SKM-1 treated with dmso at 0.1 percent for 144 hours (cell line): ENCODE measurements around the gene IMP3.
A peak's percentile ranks its signal among the peaks of the same experiment; 100 is the strongest.
"Not testable (repeated sequence)": the region's sequence is repeated elsewhere in the genome, so short reads cannot be mapped to it uniquely, and the experiment has no call there.

Source experiments
- DNase-seq: peaks from one replicate; lab custom pipeline; 2025; ENCODE audit not compliant: unreplicated experiment; lab: John Stamatoyannopoulos, UW

The IMP3 gene, protein sequence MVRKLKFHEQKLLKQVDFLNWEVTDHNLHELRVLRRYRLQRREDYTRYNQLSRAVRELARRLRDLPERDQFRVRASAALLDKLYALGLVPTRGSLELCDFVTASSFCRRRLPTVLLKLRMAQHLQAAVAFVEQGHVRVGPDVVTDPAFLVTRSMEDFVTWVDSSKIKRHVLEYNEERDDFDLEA

DNA sequence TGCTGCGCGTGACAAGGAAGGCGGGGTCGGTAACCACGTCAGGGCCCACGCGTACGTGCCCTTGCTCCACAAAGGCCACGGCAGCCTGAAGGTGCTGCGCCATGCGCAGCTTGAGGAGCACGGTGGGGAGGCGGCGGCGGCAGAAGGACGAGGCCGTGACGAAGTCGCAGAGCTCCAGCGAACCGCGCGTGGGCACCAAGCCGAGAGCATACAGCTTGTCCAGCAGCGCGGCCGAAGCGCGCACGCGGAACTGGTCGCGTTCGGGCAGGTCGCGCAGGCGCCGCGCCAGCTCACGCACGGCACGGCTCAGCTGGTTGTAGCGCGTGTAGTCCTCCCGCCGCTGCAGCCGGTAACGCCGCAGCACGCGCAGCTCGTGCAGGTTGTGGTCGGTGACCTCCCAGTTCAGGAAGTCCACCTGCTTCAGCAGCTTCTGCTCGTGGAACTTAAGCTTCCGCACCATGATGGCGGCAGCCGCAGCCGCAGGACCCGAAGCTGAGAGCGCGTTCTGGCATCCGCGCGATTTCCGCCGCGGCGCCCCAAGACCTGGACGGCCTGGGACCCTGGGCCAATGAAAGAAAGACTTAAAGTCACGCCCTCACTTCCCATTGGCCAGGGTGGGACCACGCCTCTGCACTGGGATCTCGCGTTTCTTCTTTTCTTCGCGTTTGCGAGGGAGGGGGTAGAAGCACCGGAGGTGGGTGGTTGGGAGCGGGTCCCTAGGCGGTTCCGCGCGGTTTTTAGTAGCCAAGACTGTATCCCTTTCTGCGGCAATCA is at the start of gene IMP3:
Gene IMP3, minus strand, starts transcription at position 516 of the 774 bp plus-strand sequence. Its CDS starts 56 bp downstream, at position 460.
- DNase-seq: peak; percentile 98

DNA sequence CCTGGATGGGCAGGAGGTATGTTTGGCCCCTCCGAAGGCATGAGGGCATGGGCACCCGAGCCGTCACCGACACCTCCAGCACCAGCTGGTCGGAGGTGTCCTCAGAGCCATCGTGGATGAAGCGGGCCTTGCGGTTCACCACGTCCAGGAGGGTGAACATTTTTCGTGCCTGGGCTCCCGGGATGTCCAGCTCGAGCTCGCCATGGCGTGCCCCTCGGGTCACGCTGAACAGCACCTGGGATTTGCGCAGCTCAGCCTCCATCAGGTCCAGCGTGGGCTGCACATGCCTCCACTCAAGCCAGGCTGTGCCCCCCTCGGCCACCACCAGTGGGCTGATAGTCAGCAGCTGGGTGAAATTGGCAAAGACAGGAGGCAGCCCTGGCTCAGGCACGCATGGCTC is 49.4 kb upstream of the IMP3 start:
- DNase-seq: not testable (repeated sequence)

DNA sequence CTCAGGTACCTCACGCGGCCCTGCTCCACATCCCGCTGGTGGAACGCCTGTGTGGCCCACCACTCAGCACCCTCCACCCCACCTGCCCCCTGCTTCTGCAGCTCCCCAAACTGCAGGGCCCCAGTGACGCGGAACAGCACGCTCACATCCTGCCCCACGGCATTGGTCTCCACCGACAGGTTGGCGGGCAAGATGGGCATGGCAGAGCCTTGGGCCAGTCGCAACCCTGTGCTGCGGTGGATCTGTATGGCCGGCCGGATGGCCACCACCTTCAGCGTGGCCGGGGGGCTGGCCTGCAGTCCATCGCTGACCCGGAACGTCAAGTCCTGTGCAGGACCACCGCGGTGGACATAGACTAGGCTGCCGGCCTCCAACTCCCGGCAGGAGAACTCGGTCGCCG is 48.8 kb upstream of the IMP3 start:
- no peak for DNase-seq

DNA sequence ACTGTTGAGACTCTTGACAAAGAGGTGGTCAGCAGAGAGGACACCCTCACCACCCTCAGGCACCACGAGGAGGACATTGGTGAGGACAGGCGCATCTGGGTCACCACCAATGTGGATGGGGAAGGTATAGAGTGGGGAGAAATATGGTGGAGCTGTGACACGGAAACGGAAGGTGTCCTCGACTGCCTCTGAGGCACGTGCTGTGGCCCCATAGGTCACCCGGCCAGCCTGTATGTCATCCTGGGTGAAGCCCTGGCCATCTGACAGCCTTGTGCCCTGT is 48.2 kb upstream of the IMP3 start:
- no peak for DNase-seq

DNA sequence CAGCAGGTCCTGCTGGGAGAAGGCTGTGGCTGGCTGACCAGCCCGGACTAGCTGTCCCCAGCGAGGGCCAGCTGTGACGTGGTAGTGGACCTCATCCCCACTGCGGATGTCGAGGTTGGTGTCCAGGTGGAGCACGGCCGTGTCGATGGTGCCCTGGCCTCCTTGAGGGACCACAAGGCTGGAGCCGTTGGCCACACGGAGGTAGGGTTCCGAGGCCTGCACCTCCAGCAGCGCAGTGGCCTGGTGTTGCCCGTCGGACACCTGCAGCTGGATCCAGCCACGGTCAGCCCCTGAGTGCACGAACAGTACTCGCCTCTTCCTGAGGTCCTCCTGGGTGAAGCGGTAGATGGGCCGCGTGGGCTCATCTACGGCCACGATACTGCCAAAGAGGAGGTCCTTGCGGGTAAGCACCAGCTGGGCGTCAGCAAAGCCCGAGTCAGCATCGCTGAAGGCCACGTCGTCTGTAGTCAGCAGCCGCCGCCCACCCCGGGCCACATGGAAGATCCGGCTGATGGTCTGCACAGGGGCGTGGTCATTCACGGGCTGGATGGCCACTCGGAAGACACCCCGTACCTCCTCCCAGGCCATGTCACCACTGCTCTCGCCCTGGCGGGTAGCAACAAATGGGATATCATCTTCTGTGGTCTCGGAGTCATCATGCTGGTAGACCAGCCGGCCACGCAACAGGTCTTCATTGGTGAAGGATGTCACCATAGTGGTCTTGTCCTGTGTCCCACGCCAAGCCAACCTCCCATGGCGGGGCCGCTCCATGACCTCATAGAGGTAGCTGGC is 47.7 kb upstream of the IMP3 start:
- DNase-seq: no peak

DNA sequence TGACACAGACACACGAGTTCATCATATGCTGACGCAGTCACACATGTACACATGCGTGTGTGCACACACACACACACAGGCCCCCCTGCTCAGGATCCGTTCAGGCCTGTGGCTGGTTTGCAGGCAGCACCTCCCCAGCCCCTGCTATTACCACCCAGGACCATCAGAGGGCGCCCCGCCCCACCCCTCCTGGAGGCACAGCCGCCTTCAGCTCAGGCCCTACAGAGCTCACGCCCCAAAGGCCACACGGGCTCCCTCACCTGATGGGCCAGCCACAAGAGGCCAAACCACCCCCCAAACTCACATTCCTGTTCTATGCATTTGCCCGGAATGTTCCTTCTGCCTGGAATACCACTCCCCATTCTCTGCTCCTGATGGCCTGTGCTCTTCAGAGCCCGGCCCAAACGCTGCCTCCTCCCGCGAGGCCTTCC is 46.2 kb upstream of the IMP3 start:
- DNase-seq: peak; percentile 62

DNA sequence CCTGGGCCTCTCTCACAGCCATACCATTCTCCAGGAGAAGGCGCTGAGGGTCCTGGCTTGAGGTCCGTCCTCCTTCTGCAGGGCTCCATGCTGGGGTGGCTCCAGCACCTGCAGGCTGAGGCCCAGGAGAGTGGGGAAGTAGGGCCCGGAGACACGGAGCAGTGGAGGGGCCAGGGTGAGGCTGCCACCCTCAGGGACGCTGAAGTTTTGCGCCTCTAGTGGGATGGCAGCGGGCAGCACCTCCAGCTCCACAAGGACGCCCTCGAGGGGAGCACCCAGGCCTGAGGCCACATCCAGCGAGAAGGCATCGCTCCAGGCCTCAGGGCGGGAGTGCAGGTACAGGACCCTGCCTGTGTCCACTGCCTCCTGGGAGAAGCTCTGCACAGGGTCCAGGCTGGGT is 45.2 kb upstream of the IMP3 start:
- DNase-seq: no peak

DNA sequence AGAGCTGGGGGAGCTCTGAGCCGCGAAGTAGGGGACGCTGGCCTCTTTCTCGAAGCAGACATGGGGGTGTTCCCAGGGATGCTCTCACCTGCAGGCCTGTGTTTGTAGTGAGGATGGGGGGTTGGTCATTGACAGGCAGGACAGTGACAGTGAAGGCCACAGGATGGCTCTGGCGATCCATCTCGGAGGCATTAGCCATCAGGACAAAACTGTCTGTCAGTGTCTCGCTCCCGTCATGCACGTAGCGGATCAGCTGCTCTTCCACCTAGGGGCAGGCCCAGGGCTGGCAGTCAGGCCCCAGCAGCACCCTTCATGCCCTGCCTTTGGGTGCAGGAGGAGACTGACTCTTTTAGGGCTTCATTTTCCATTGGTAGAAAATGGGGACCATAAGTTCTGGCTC is 44.6 kb upstream of the IMP3 start:
- no peak for DNase-seq

DNA sequence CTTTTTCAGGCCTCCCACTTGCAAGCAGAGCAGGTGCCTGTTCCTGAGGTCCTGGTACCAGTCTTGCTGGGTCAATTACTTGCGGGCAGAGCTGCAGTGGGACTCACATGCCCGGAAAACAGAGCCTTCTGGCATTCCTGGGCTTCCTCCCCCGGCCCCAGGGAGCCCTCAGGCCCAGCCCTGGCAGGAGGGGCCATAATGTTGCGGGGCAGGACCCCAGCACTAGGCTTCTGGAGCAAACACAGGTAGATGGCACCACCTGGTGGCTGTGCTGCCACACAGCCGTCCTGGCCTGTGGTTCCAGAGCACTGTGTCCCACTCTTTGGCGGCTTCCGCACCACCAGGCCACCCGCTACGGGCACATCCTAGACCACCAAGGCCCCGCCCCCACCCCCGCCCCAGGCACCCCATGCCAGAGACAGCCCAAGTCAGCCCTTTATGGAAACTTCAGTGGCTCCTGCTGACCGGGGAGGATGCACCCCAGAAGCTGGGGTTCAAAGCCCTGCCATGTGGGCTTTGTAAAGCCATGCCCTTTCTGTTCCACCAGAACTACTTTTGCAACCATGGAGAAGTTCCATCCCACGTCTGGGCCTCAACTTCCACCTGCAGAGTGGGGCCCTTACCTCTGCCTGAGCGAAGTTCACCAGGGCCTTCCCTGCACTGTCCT is 43.8 kb upstream of the IMP3 start:
- DNase-seq: peak; percentile 33

DNA sequence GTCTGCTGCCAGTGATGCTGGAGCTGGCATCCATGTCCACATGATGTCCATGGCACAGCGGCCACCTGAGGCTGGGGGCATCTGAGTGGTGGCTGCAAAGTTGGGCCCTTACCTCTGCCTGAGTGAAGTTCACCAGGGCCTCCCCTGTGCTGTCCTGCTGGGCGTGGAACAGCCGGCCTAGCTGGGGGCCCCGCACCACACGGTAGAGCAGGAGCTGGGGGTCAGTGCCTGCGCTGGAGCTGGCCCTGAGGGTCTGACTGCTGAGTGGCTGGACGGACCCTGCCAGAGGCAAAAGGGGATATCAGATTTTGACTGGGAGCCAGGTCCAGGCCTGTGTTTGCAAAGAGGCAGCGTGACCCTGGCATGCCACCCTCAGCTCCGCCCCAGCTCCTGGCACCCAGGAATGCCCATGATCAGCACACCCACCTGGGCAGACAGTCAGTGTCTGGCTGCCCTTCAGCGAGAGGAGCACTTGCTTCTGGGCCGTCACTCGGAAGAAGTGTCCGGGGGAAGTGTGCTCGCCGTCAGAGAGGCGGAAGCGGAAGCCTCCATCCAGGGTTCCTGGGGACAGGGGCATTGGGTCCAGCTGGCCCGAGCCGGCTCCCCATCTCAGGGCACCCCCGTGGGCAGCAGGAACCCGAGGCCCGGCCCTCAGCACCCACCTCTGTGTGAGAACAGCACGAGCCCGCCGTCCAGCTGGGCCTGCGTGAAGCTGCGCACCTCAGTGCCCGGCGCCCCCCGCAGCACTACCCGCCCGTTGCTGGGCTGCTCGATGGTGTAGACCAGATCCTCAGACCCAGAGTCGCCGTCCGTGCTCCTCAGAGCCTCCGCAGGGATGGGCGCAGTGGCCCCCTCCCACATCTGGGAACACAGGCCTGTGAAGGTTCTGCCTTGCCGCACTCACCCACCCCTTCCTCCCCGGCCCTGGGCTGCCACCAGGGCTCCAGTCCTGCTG is 42.4 kb upstream of the IMP3 start:
- DNase-seq: no peak

DNA sequence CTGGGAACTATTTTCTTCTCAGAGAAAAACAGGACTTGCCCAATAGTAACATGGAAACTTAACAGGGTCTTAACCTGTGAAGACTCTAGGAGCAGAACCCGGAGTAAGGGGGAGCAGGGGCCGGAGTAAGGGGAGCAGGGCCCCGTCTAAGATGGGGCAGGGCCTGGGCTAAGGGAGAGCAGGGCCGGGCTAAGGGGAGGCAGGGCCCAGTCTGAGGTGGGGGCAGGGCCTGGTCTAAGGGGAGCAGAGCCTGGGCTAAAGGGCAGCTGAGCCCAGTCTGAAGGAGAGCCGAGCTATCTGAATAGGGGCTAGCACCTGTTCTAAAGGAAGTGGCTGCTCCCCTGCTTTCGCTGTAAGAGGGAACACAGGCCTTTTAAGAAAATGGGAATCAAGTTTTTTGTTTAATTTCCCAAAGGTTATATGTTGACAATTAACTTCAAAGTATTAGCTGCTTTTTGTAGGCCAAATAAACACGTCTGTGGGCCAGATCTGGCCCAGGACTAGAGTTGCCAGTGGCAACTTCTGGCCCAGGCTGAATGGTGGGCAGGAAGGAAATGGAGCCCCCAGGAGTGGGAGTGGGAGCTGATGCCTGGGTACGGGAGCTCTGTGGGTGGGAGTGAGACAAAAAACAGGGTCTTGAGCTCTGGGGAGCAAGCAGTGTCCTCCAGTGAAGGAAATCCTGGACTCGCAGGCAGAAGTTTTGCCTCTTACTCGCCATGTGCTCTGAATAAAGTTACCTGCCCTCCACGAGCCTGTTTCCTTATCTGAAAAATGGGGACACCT is 40.2 kb upstream of the IMP3 start:
- no peak for DNase-seq

DNA sequence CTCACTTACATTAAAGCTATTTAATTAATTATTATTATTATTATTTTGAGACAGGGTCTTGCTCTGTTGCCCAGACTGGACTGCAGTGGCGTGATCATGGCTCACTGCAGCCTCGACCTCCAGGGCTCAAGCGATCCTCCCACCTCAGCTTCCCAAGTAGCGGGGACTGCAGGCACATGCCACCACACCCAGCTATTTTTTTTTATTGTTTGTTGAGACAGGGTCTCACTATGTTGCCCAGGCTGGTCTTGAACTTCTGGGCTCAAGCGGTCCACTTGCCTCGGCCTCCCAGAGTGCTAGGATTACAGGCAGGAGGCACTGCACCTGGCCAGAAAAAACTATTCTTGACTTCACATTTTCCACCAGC is 38.3 kb upstream of the IMP3 start:
- not testable (repeated sequence) for DNase-seq

DNA sequence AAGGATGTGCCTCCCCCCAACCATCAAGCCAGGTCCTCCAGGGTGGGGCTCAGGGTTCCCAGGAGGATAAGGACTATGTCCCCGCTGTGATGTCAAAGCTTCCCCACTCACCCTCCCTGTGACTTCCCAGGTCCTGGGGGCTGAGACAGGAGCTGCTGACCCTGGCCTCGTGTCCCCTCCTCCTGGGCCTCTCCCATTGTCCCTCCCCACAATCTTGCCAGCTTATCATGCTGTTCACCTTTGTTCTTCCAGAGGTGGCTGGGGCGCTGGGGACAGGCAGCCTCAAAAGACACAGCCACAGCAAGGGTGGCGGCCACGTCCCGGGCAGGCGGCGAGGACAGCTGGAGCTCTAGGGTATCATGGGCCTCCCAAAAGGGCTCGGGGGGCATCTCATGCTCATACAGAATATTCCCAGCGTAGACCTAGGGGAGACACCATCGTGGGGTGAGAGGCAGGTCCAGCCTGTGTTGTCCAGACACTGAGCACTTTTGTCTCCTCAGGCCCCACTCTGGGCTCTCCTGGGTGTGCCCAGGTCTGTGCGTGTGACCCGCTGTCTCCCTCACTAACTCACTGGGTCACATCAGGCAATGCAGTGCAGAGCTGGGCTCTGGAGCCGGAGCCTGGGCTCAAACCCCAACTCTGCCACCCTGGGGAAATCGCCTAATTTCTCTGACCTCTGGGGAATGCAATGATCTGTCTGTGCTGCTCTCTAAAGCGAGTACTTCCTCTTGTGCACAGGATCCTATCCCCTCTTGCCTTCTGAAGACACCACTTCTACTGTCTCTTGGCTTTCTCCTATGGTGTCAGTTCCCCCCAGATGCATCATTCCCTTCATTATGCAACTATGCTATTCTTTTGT is 37.7 kb upstream of the IMP3 start:
- DNase-seq: no peak

DNA sequence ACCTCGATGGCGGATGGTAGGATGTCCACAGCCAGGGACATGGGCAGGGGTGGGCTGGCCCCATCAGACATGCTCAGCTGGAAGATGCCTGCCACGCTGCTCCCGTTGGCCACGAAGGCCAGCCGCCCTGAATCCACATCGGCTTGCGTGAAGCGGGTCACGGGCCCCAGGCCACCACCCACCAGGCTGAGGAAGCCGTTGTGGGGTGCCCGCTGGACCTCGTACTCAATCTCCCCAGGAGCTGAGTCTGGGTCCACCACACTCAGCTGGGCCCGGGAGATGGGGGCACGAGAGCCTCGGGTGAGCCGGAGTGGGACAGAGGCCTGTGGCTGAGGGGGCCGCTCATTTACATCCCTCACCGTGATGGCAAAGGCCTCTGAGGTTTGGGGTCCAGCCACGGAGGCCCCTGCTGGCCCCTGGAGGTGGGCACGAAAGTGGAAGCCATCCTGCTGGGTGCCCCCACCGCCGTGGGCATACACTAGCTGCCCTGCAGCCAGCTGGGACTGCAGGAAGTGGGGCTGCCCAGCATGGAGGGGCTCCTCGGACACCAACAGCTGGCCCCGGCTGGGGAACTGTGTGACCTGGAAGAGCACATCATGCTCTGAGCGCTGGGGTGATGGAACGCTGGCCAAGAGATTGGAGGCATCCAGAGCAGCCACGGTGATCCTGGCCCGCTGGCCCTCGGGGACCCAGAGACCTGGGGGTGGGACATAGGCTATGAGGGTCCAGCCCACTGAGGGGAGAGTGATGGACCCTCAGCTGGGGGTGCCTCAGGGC is 36.9 kb upstream of the IMP3 start:
- no peak for DNase-seq

DNA sequence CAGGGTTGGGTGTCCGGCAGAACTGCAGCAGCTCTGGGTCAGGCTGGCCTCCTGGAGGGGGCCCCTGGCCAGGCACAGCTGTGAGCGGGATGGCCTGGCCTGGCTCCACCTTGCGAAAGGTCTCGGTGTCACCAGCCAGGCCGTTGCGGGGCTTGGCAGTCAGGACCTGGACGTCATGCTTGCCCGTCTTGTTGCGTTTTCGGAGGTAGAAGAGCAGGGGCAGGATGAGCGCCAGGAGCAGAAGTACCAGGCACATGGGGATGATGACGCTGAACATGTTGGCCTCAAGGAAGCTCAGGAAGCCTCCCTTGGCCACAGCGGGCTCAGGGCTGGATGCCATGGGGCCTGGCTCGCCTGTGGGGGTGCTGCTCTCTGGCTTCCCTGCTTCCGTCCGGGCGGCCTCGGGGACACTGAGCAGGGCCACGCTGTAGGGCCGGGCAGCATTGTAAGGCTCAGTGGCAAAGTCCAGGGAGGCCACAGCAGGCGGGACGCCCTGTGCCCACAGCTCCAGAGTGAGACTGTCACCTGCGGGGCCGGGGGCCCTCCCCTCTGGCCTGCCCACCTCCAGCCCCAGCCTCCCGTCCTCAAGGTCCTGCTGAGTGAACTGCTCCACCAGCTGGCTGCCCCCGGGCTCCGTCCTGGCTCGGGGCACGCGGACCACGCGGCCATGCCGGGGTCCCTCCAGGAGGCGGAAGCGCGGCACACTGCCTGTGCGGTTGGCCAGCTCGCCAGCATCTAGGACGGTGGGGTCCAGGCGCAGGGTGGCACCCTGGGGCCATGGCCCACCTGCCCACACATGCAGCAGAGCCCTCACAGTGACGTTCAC is 35.8 kb upstream of the IMP3 start:
- no peak for DNase-seq

DNA sequence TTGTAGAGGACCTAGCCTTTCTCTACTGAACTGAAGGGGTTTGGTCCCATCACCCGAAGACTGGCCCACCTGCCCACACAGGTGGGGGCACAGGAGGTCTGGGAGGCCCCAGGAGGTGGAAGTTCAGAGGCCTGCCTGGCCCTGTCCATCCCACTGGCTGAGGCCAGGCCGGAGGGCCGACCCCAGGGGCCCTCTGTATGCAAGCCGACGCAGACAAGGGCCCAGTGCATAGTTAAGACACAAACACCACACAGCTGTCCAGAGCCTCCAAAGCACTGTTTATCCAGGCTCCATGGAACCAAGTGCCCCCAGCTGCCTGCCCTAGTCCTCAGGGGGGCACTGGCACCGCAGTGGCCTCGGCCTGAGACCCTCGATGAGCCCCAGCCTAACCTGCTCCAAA is 34.3 kb upstream of the IMP3 start:
- DNase-seq: no peak
